Measurements from ENCODE around the gene CDC42BPB.

- TF ChIP-seq SP3 (tag by site-specific recombination; IDR thresholded peaks at IDR 0.05) (no peak), ZNF76 (tag by site-specific recombination; IDR thresholded peaks at IDR 0.05; ENCODE audit: borderline replicate concordance, low read depth) (no peak), ZNF274 (IDR thresholded peaks at IDR 0.05; ENCODE audit: low read length) (no peak), ZNF274 (tag by site-specific recombination; IDR thresholded peaks at IDR 0.05; ENCODE audit: borderline replicate concordance) (no peak), CTCF (tag by site-specific recombination; IDR thresholded peaks at IDR 0.05) (no peak), SALL2 (tag by site-specific recombination; IDR thresholded peaks at IDR 0.05; ENCODE audit: borderline replicate concordance) (no peak), PRDM2 (tag by site-specific recombination; IDR thresholded peaks at IDR 0.05; ENCODE audit: borderline replicate concordance) (no peak), ZNF174 (tag by site-specific recombination; IDR thresholded peaks at IDR 0.05) (no peak), BCL11A (tag by site-specific recombination; IDR thresholded peaks at IDR 0.05; ENCODE audit: low read depth) (no peak)
Observed at GRCh38 chr14:102988054-102988453, 69.3 kb downstream of the CDC42BPB start.
